SU-DHL-6 (cell line): ENCODE results near the gene AQR.

Experiments used
- H2AFZ ChIP-seq: fragments of 200-600 bp; sonication (generic); 2 replicates; pipeline ENCODE4 v1.6.1; 2014; ENCODE audit warnings: low read depth, mild to moderate bottlenecking, moderate library complexity, mixed read lengths, antibody characterized with exemption, low read length; ENCODE audit not compliant: severe bottlenecking
- H3F3A ChIP-seq: fragments of 200-600 bp; shearing (Covaris generic); 2 replicates; pipeline ENCODE4 v1.6.0; 2016; ENCODE audit warnings: antibody characterized with exemption, mild to moderate bottlenecking; ENCODE audit not compliant: insufficient read depth
- H3K27ac ChIP-seq: fragments of 200-600 bp; sonication (generic); 2 replicates; pipeline ENCODE4 v1.5.1; 2016; ENCODE audit warnings: low read depth, mild to moderate bottlenecking, low read length, moderate library complexity, mixed read lengths
- H3K27me3 ChIP-seq: fragments of 200-600 bp; sonication (generic), shearing (Covaris generic); 2 replicates; pipeline ENCODE4 v1.6.0; 2014; ENCODE audit warnings: mild to moderate bottlenecking, low read length
- H3K36me3 ChIP-seq: fragments of 200-600 bp; sonication (generic); 2 replicates; pipeline ENCODE4 v1.6.1; 2014; ENCODE audit warnings: mild to moderate bottlenecking, low read length, mixed read lengths
- H3K4me2 ChIP-seq: fragments of 300-600, 200-600 bp; shearing (Covaris generic), sonication (generic); 2 replicates; pipeline ENCODE4 v1.6.0; 2014; ENCODE audit warnings: low read length, low read depth, mild to moderate bottlenecking; ENCODE audit not compliant: poor library complexity, severe bottlenecking
- H3K4me3 ChIP-seq: fragments of 200-600 bp; sonication (generic); 2 replicates; pipeline ENCODE4 v1.5.1; 2014; ENCODE audit warnings: antibody characterized with exemption, low read length, mild to moderate bottlenecking, mixed read lengths; ENCODE audit not compliant: insufficient read depth, poor library complexity, severe bottlenecking
- H3K79me2 ChIP-seq: fragments of 200-600 bp; sonication (generic); 2 replicates; pipeline ENCODE4 v1.6.1; 2014; ENCODE audit warnings: mild to moderate bottlenecking, low read length, moderate library complexity; ENCODE audit not compliant: insufficient read depth
- H3K9ac ChIP-seq: fragments of 200-600 bp; sonication (generic); 2 replicates; pipeline ENCODE4 v1.7.0; 2014; ENCODE audit warnings: mild to moderate bottlenecking, low read length
- H3K9me2 ChIP-seq: fragments of 200-600 bp; sonication (generic); replicated peaks from 2 replicates; pipeline ENCODE4 v1.6.1; 2014; ENCODE audit warnings: low read length; ENCODE audit not compliant: insufficient read depth
- H3K9me3 ChIP-seq: fragments of 200-600 bp; sonication (generic); 2 replicates; pipeline ENCODE4 v1.6.1; 2014; ENCODE audit warnings: low read length, mixed read lengths; ENCODE audit not compliant: insufficient read depth
- H4K20me1 ChIP-seq: fragments of 200-600 bp; sonication (generic); 2 replicates; pipeline ENCODE4 v1.6.1; 2014; ENCODE audit warnings: low read depth, mild to moderate bottlenecking, antibody characterized with exemption, low read length, moderate library complexity, mixed read lengths
- EZH2phosphoT487 ChIP-seq: fragments of 200-600 bp; sonication (generic), shearing (Covaris generic); conservative IDR thresholded peaks from 2 replicates; pipeline ENCODE4 v1.6.1; 2018; ENCODE audit warnings: mild to moderate bottlenecking, antibody characterized with exemption, low read length, moderate library complexity, mixed read lengths
- TF ChIP-seq, protein P1 (sequence below): fragments of 200-600 bp; sonication (generic); IDR thresholded peaks from one replicate; pipeline ENCODE4 v1.5.1; 2017; ENCODE audit warnings: antibody characterized with exemption, mild to moderate bottlenecking, low read length, moderate library complexity; ENCODE audit not compliant: insufficient read depth, poor library complexity, severe bottlenecking

Gene AQR

DNA sequence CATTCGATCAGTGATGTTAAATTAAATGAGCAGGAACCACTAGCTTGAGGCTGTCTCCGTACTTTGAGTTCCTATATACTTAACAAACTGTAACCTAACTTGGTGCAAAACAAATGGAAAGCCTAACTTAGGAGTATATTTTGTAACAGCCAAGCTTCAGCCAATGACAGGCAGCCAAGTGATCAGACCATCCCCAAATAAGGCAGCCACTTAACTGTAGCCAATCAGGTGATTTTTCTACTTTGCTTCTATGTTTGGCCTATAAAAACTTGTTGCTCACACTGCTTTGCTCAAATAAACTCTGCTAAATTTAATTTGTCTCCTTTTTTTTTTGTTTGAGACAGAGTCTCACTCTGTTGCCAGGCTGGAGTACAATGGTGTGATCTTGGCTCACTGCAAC is 37.9 kb upstream of the AQR start:
- no peak overlapping the region for H2AFZ ChIP-seq
- TF ChIP-seq, protein P1, sequence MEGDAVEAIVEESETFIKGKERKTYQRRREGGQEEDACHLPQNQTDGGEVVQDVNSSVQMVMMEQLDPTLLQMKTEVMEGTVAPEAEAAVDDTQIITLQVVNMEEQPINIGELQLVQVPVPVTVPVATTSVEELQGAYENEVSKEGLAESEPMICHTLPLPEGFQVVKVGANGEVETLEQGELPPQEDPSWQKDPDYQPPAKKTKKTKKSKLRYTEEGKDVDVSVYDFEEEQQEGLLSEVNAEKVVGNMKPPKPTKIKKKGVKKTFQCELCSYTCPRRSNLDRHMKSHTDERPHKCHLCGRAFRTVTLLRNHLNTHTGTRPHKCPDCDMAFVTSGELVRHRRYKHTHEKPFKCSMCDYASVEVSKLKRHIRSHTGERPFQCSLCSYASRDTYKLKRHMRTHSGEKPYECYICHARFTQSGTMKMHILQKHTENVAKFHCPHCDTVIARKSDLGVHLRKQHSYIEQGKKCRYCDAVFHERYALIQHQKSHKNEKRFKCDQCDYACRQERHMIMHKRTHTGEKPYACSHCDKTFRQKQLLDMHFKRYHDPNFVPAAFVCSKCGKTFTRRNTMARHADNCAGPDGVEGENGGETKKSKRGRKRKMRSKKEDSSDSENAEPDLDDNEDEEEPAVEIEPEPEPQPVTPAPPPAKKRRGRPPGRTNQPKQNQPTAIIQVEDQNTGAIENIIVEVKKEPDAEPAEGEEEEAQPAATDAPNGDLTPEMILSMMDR = no peak
- H3K9me2 ChIP-seq = no peaks in the 10 kb centered on the region
- H3K4me2 ChIP-seq = no peak overlapping the region
- no peak overlapping the region for H3K4me3 ChIP-seq
- H4K20me1 ChIP-seq = no peaks in the 10 kb centered on the region
- no peaks in the 10 kb centered on the region for H3K79me2 ChIP-seq
- H3K9me3 ChIP-seq = no peaks in the 10 kb centered on the region
- no peaks in the 10 kb centered on the region for H3K36me3 ChIP-seq
- H3K27me3 ChIP-seq = no peaks in the 10 kb centered on the region
- H3K27ac ChIP-seq = no peak overlapping the region
- H3K9ac ChIP-seq = no peak overlapping the region
- H3F3A ChIP-seq = no peaks in the 10 kb centered on the region

DNA sequence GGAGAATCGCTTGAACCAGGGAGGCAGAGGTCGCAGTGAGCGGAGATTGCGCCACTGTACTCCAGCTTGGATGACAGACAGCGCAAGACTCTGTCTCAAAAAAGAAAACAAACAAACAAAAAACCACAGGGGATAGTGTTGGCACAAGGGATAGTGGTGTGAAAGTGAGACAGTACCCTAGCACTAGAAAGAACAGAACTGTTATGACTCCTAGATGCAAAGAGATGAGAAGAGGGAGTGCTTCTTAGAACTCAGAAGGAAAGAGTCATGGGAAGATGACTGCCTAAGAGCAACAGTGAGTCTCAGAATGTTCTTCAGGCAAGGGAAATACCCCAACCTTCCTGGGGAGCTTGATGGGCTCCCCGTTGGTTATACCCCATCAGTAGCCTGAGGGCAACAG is 36.4 kb upstream of the AQR start:
- H4K20me1 ChIP-seq = no peaks in the 10 kb centered on the region
- H3K4me2 ChIP-seq = no peak overlapping the region
- H3K27ac ChIP-seq = no peak overlapping the region
- H3K27me3 ChIP-seq = no peaks in the 10 kb centered on the region
- H3K36me3 ChIP-seq = no peaks in the 10 kb centered on the region
- H3K9me3 ChIP-seq = no peaks in the 10 kb centered on the region
- no peaks in the 10 kb centered on the region for H3K79me2 ChIP-seq
- TF ChIP-seq, protein P1 = no peak
- TF ChIP-seq EZH2phosphoT487 = no peak
- no peaks in the 10 kb centered on the region for H3K9me2 ChIP-seq
- no peaks in the 10 kb centered on the region for H3F3A ChIP-seq
- no peak overlapping the region for H3K4me3 ChIP-seq
- no peak overlapping the region for H2AFZ ChIP-seq
- H3K9ac ChIP-seq = no peak overlapping the region

- Histone ChIP-seq H3K27me3 (no peaks in the 10 kb centered on the region), H3K27ac (no peak overlapping the region), H3K4me2 (no peak overlapping the region), H3F3A (no peaks in the 10 kb centered on the region), H3K9me3 (no peaks in the 10 kb centered on the region), H2AFZ (no peak overlapping the region), H3K9me2 (no peaks in the 10 kb centered on the region), H4K20me1 (no peaks in the 10 kb centered on the region), H3K9ac (no peak overlapping the region), H3K4me3 (no peak overlapping the region), H3K36me3 (no peaks in the 10 kb centered on the region), H3K79me2 (no peaks in the 10 kb centered on the region)
- TF ChIP-seq, protein P1 = no peak
- no peak for TF ChIP-seq EZH2phosphoT487
Measured at GRCh38 chr15:35003928-35004327, 34.4 kb upstream of the AQR start.

GRCh38 chr15:35000511-35000910 is 31.0 kb upstream of the AQR start:
- no peaks in the 10 kb centered on the region for H3K27me3 ChIP-seq
- no peak overlapping the region for H3K9ac ChIP-seq
- no peaks in the 10 kb centered on the region for H3K9me2 ChIP-seq
- TF ChIP-seq EZH2phosphoT487 = no peak
- TF ChIP-seq, protein P1 = no peak
- no peaks in the 10 kb centered on the region for H3K79me2 ChIP-seq
- H4K20me1 ChIP-seq = no peaks in the 10 kb centered on the region
- no peak overlapping the region for H3K27ac ChIP-seq
- H3K9me3 ChIP-seq = no peaks in the 10 kb centered on the region
- no peak overlapping the region for H3K4me2 ChIP-seq
- H3F3A ChIP-seq = no peaks in the 10 kb centered on the region
- no peaks in the 10 kb centered on the region for H3K36me3 ChIP-seq
- no peak overlapping the region for H2AFZ ChIP-seq
- no peak overlapping the region for H3K4me3 ChIP-seq
